Mesenteric fat pad (tissue), 1 donor: ENCODE results near the gene PCDHB8. TPM values are rescaled to one million over a fixed set of nuclear protein-coding genes. Genes with fewer than 3 reads are reported as not detected.
"Not testable (repeated sequence)": the region's sequence is repeated elsewhere in the genome, so short reads cannot be mapped to it uniquely, and the experiment has no call there.

ENCODE experiments used
- DNase-seq: peaks from one replicate; pipeline ENCODE4 v3.0.0-alpha.2; 2020; ENCODE audit warnings: low spot score
- total RNA-seq: library from RNA; stranded (reverse); fragmentation: NEBNext Ultra II Directional; extraction: Animal tissue kit (Norgen Biotek cat#: 25700); gene quantifications from one replicate; pipeline ENCODE4 v1.2.1, GENCODE V29; 2021
- donor health status: DM: yes; HTN: yes; CAD: no.

Gene PCDHB8
- total RNA-seq, 1 donor from 2014 or later, result 2.4 TPM

DNA sequence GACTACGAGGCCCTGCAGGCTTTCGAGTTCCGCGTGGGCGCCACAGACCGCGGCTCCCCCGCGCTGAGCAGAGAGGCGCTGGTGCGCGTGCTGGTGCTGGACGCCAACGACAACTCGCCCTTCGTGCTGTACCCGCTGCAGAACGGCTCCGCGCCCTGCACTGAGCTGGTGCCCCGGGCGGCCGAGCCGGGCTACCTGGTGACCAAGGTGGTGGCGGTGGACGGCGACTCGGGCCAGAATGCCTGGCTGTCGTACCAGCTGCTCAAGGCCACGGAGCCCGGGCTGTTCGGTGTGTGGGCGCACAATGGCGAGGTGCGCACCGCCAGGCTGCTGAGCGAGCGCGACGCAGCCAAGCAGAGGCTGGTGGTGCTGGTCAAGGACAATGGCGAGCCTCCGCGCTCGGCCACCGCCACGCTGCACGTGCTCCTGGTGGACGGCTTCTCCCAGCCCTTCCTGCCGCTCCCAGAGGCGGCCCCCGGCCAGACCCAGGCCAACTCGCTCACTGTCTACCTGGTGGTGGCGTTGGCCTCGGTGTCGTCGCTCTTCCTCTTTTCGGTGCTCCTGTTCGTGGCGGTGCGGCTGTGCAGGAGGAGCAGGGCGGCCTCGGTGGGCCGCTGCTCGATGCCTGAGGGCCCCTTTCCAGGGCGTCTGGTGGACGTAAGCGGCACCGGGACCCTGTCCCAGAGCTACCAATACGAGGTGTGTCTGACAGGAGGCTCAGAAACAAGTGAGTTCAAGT, 6.7 kb downstream of the PCDHB8 start:
- DNase-seq, result not testable (repeated sequence)

DNA sequence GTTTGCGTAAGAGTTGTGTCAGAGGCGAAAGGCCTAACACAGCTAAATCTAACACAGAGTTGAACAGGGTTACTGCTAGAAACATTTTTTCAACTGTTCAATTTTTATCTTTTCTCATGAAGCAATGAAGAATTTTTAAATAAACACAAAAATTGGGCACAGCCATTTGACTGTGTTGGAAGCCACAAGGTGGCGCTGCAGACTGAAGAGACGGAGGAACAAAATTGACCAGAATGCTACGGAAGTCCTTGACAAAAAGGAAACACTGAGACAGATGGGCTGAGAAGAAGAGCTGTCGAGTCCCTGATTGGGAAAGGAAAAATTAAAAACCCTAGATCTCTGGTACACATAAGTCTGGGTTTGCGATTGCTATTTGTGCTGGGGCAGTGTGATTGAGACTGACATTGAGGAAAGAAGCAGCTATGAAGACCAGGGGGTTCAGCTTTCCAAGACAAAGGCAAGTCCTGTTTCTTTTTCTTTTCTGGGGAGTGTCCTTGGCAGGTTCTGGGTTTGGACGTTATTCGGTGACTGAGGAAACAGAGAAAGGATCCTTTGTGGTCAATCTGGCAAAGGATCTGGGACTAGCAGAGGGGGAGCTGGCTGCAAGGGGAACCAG, 9.4 kb downstream of the PCDHB8 start, which contains the start of gene PCDHB9:
TSS of gene PCDHB9 (plus strand) at position 265 of the 616 bp plus-strand sequence. CDS start at position 423, 158 bp downstream.
- DNase-seq, result no peak

DNA sequence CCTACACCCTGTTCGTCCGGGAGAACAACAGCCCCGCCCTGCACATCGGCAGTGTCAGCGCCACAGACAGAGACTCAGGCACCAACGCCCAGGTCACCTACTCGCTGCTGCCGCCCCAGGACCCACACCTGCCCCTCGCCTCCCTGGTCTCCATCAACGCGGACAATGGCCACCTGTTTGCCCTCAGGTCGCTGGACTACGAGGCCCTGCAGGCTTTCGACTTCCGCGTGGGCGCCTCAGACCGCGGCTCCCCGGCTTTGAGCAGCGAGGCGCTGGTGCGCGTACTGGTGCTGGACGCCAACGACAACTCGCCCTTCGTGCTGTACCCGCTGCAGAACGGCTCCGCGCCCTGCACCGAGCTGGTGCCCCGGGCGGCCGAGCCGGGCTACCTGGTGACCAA, 11.1 kb downstream of the PCDHB8 start:
- DNase-seq, result not testable (repeated sequence)

DNA sequence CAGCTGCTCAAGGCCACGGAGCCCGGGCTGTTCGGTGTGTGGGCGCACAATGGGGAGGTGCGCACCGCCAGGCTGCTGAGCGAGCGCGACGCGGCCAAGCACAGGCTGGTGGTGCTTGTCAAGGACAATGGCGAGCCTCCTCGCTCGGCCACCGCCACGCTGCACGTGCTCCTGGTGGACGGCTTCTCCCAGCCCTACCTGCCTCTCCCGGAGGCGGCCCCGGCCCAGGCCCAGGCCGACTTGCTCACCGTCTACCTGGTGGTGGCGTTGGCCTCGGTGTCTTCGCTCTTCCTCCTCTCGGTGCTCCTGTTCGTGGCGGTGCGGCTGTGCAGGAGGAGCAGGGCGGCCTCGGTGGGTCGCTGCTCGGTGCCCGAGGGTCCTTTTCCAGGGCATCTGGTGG, 11.5 kb downstream of the PCDHB8 start:
- DNase-seq, result not testable (repeated sequence)

DNA sequence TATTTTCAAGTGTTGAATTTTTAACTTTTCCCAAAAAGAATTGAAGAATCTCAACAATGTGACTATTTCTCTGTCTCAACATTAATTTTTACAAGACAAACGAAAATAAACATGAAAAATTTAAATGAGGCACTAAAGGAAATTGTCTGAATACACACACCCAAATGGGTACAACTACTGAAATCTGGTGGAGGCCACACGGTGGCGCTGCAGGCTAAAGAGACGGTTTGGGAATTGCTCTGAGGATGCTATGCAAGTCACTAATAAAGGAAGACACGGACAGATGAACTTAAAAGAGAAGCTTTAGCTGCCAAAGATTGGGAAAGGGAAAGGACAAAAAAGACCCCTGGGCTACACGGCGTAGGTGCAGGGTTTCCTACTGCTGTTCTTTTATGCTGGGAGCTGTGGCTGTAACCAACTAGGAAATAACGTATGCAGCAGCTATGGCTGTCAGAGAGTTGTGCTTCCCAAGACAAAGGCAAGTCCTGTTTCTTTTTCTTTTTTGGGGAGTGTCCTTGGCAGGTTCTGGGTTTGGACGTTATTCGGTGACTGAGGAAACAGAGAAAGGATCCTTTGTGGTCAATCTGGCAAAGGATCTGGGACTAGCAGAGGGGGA, 14.6 kb downstream of the PCDHB8 start, which contains the start of gene PCDHB10:
TSS of gene PCDHB10 (plus strand) at position 244 of the 616 bp plus-strand sequence. CDS start at position 444, 200 bp downstream.
- no peak for DNase-seq

DNA sequence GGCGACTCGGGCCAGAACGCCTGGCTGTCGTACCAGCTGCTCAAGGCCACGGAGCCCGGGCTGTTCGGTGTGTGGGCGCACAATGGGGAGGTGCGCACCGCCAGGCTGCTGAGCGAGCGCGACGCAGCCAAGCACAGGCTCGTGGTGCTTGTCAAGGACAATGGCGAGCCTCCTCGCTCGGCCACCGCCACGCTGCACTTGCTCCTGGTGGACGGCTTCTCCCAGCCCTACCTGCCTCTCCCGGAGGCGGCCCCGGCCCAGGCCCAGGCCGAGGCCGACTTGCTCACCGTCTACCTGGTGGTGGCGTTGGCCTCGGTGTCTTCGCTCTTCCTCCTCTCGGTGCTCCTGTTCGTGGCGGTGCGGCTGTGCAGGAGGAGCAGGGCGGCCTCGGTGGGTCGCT, 16.7 kb downstream of the PCDHB8 start:
- not testable (repeated sequence) for DNase-seq

DNA sequence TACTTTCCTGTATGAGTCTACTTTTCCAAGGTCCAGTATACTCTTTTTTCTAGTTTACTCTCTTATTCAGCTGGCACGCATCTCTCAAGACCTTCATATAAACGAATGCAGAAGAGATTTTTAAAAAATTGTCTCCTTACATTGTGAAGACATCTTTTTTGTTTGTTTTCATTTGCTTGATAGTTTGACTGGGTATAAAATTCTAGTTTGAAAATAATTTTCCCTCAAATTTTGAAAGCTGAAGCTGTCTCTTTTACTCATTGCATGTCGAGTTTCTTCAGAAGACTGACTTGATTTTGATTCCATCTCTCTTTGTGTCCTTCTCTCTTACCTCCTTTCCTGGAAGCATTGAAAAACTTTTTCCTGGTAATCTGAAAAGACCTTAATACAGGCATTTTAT, 18.8 kb downstream of the PCDHB8 start:
- no peak for DNase-seq

DNA sequence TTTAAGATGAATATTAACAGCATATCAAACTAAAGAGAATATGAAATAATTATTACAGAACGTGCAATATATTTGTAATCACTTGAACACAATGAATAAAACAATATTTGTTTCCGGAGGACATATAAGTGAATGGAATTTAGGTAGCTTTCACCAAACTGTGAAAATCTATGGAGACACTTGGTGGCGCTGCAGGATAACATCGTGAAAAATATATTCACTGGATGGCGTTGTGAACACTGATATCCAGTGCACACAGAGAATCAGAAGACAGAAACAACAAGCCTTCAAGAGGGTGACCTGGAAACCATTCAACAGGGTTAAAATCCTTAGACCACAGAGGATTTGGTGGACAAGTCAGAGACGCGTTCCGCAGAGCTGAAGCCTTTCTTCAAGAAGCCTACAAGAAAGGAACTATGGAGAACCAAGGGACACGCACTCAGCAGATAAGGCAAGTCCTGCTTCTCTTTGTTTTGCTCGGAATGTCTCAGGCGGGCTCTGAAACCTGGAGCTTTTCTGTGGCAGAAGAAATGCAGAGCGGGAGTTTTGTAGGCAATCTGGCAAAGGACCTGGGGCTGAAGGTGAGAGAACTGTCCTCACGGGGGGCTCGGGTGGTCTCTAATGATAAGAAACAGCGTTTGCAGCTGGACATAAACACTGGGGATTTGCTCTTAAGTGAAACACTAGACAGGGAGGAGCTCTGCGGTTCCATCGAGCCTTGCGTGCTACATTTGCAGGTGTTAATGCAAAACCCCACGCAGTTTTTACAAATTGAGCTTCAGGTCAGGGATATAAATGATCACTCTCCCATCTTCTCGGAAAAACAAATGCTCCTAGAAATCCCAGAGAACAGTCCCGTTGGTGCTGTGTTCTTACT, 22.0 kb downstream of the PCDHB8 start, which contains the start of gene PCDHB11:
TSS of gene PCDHB11 (plus strand) at position 269 of the 877 bp plus-strand sequence. CDS start at position 417, 148 bp downstream.
- DNase-seq, result no peak

DNA sequence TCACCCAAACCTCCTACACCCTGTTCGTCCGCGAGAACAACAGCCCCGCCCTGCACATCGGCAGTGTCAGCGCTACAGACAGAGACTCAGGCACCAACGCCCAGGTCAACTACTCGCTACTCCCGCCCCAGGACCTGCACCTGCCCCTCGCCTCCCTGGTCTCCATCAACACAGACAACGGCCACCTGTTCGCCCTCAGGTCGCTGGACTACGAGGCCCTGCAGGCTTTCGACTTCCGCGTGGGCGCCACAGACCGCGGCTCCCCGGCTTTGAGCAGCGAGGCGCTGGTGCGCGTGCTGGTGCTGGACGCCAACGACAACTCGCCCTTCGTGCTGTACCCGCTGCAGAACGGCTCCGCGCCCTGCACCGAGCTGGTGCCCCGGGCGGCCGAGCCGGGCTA, 23.5 kb downstream of the PCDHB8 start:
- DNase-seq, result not testable (repeated sequence)

DNA sequence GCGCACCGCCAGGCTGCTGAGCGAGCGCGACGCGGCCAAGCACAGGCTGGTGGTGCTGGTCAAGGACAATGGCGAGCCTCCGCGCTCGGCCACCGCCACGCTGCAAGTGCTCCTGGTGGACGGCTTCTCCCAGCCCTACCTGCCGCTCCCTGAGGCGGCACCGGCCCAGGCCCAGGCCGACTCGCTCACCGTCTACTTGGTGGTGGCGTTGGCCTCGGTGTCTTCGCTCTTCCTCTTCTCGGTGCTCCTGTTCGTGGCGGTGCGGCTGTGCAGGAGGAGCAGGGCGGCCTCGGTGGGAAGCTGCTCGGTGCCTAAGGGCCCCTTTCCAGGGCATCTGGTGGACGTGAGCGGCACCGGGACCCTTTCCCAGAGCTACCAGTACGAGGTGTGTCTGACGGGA, 24.1 kb downstream of the PCDHB8 start:
- not testable (repeated sequence) for DNase-seq

DNA sequence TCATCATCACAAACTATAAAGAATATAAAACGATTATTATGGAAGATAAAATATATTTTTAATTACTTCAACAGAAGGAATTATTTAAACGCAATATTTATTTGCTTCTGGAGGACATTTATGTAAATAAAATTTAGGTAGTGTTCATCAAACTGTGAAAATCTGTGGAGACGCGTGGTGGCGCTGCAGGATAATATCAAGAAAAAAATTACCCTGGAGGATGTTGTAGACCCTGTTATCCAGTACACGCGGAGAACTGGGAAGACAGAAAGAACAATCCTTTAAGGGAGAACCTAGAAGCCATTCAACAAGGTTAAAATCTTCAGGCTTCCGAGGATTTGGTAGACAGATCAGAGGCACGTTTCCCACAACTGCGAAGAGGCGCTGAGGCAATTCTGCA, 30.9 kb downstream of the PCDHB8 start, which contains the start of gene PCDHB12:
TSS of gene PCDHB12 (plus strand) at position 242 of the 400 bp plus-strand sequence. CDS start 189 bp downstream, outside the sequence.
- DNase-seq, result no peak

DNA sequence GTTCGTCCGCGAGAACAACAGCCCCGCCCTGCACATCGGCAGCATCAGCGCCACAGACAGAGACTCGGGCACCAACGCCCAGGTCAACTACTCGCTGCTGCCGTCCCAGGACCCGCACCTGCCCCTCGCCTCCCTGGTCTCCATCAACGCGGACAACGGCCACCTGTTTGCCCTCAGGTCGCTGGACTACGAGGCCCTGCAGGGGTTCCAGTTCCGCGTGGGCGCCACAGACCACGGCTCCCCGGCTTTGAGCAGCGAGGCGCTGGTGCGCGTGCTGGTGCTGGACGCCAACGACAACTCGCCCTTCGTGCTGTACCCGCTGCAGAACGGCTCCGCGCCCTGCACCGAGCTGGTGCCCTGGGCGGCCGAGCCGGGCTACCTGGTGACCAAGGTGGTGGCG, 32.7 kb downstream of the PCDHB8 start:
- DNase-seq, result not testable (repeated sequence)

DNA sequence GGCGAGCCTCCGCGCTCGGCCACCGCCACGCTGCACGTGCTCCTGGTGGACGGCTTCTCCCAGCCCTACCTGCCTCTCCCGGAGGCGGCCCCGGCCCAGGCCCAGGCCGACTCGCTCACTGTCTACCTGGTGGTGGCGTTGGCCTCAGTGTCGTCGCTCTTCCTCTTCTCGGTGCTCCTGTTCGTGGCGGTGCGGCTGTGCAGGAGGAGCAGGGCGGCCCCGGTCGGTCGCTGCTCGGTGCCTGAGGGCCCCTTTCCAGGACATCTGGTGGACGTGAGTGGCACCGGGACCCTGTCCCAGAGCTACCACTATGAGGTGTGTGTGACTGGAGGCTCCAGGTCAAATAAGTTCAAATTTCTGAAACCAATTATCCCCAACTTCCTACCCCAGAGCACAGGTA, 33.3 kb downstream of the PCDHB8 start:
- not testable (repeated sequence) for DNase-seq

DNA sequence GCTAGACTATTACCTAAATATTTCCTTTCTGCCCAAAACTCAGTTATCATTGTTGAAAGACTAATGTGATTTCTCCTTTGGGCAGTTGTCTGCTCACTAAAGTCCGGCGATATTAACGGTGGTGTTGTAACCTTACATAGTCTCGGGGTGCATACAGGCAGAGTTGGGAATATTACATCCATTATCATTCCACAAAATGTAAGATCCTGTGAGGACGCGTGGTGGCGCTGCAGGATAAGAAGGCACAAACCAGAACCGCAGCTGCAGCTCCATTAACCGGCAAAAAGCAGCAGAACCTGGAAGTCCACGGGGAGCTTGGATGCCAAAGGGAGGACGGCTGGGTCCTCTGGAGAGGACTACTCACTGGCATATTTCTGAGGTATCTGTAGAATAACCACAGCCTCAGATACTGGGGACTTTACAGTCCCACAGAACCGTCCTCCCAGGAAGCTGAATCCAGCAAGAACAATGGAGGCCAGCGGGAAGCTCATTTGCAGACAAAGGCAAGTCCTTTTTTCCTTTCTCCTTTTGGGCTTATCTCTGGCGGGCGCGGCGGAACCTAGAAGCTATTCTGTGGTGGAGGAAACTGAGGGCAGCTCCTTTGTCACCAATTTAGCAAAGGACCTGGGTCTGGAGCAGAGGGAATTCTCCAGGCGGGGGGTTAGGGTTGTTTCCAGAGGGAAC, 36.2 kb downstream of the PCDHB8 start, which contains the start of gene PCDHB13:
TSS of gene PCDHB13 (plus strand) at position 264 of the 684 bp plus-strand sequence. CDS start at position 469, 205 bp downstream.
- DNase-seq, result not testable (repeated sequence)

DNA sequence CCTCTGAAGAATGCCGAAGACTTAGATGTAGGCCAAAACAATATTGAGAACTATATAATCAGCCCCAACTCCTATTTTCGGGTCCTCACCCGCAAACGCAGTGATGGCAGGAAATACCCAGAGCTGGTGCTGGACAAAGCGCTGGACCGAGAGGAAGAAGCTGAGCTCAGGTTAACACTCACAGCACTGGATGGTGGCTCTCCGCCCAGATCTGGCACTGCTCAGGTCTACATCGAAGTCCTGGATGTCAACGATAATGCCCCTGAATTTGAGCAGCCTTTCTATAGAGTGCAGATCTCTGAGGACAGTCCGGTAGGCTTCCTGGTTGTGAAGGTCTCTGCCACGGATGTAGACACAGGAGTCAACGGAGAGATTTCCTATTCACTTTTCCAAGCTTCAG, 37.0 kb downstream of the PCDHB8 start:
- not testable (repeated sequence) for DNase-seq

DNA sequence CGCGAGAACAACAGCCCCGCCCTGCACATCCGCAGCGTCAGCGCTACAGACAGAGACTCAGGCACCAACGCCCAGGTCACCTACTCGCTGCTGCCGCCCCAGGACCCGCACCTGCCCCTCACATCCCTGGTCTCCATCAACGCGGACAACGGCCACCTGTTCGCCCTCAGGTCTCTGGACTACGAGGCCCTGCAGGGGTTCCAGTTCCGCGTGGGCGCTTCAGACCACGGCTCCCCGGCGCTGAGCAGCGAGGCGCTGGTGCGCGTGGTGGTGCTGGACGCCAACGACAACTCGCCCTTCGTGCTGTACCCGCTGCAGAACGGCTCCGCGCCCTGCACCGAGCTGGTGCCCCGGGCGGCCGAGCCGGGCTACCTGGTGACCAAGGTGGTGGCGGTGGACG, 37.9 kb downstream of the PCDHB8 start:
- not testable (repeated sequence) for DNase-seq

DNA sequence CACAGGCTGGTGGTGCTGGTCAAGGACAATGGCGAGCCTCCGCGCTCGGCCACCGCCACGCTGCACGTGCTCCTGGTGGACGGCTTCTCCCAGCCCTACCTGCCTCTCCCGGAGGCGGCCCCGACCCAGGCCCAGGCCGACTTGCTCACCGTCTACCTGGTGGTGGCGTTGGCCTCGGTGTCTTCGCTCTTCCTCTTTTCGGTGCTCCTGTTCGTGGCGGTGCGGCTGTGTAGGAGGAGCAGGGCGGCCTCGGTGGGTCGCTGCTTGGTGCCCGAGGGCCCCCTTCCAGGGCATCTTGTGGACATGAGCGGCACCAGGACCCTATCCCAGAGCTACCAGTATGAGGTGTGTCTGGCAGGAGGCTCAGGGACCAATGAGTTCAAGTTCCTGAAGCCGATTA, 38.4 kb downstream of the PCDHB8 start:
- DNase-seq, result not testable (repeated sequence)

DNA sequence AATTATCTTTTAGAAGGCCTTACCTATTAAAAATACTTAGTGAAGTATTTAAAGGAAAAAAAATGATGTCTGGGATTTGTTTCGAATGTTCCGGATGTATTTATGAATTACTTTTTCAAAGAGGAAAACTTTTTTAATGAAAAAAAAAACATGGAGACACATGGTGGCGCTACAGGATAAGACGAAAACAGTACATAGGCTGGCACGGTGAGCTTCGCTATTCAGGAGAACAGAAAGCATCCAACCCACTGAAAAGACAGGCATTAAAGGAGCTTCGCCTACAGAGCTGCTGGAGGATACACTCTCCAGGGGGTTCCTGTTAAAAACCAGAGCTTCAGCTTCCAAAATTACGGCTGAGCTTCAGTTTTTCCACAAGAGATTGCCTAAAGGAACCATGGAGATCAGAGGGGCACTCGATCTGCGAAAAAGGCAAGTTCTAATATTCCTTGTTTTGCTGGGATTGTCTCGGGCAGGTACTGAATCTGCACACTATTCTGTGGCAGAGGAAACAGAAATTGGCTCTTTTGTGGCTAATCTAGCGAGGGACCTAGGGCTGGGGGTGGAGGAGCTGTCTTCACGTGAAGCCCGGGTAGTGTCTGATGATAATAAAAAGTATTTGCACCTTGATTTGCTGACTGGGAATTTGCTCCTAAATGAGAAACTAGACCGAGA, 45.7 kb downstream of the PCDHB8 start, which contains the start of gene PCDHB14:
TSS of gene PCDHB14 (plus strand) at position 232 of the 672 bp plus-strand sequence. CDS start at position 395, 163 bp downstream.
- no peak for DNase-seq

DNA sequence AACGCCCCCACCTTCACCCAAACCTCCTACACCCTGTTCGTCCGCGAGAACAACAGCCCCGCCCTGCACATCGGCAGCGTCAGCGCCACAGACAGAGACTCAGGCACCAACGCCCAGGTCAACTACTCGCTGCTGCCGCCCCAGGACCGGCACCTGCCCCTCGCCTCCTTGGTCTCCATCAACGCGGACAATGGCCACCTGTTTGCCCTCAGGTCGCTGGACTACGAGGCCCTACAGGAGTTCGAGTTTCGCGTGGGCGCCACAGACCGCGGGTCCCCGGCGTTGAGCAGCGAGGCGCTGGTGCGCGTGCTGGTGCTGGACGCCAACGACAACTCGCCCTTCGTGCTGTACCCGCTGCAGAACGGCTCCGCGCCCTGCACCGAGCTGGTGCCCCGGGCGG, 47.3 kb downstream of the PCDHB8 start:
- not testable (repeated sequence) for DNase-seq
